Tibial nerve (tissue), 4 donors: ENCODE measurements around the gene LGALS1. TPM values are rescaled to one million over a fixed set of nuclear protein-coding genes. Genes with fewer than 3 reads are reported as not detected.

Experiments
- DNase-seq, 2 donors: peaks; one replicate each; pipeline ENCODE4 v3.0.0-alpha.2; 2019; ENCODE audit warnings: low spot score in 2 of 2
- H3K27ac ChIP-seq, 4 donors: fragments of 200-600 bp; sonication (generic) in 3 of 4; one replicate each; pipeline ENCODE4 v1.5.1; 2017 to 2019; ENCODE audit warnings: mild to moderate bottlenecking in 1 of 4
- H3K27me3 ChIP-seq, 2 donors: fragments of 200-600 bp; sonication (generic) in 1 of 2; one replicate each; pipeline versions ENCODE4 v1.5.1 to v1.6.0; 2017 to 2019
- H3K36me3 ChIP-seq, 3 donors: fragments of 200-600 bp; sonication (generic); one replicate each; pipeline ENCODE4 v1.5.1; 2018 to 2019
- H3K4me1 ChIP-seq, 4 donors: fragments of 200-600 bp; sonication (generic) in 3 of 4; one replicate each; pipeline ENCODE4 v1.5.1; 2017 to 2019
- H3K4me3 ChIP-seq, 4 donors: fragments of 200-600 bp; sonication (generic) in 3 of 4; one replicate each; pipeline ENCODE4 v1.5.1; 2017 to 2019; ENCODE audit warnings: mild to moderate bottlenecking in 1 of 4, moderate library complexity in 1 of 4
- H3K9me3 ChIP-seq, 4 donors: fragments of 200-600 bp; sonication (generic) in 3 of 4; one replicate each; pipeline ENCODE4 v1.5.1; 2017 to 2019
- CTCF ChIP-seq, 5 experiments: fragments of 200-600 bp in 3 of 5; fragments of 450-650 bp in 2 of 5; sonication (generic) in 3 of 5; IDR thresholded peaks; one replicate each; pipeline ENCODE4 v1.5.1; 2016 to 2019; ENCODE audit warnings: antibody characterized with exemption in 5 of 5, mild to moderate bottlenecking in 3 of 5, moderate library complexity in 2 of 5
- EP300 ChIP-seq, 2 donors: sonication (generic); formaldehyde crosslinking; IDR thresholded peaks; one replicate each; pipeline ENCODE4 v1.6.1; 2017; ENCODE audit warnings: antibody characterized with exemption in 2 of 2, mild to moderate bottlenecking in 1 of 2
- POLR2A ChIP-seq, 2 donors: fragments of 450-650 bp; IDR thresholded peaks; one replicate each; pipeline ENCODE4 v1.6.1; 2017; ENCODE audit warnings: antibody characterized with exemption in 2 of 2, mild to moderate bottlenecking in 2 of 2, moderate library complexity in 2 of 2
- WGBS, 2 donors: methylation state at CpG; one replicate each; pipeline ENCODE4 v1.1.5; 2018; 5-methylcytosine and 5-hydroxymethylcytosine counted together
- total RNA-seq, 4 donors: library from RNA; depleted of rRNA; stranded (reverse); fragments of >200 nt; gene quantifications; one replicate each; pipeline ENCODE4 v1.1.0, GENCODE V29; 2016

The LGALS1 gene
- total RNA-seq, 4 donors from 2014 or later, result 1,362 to 3,592 (median 2,463) TPM

DNA sequence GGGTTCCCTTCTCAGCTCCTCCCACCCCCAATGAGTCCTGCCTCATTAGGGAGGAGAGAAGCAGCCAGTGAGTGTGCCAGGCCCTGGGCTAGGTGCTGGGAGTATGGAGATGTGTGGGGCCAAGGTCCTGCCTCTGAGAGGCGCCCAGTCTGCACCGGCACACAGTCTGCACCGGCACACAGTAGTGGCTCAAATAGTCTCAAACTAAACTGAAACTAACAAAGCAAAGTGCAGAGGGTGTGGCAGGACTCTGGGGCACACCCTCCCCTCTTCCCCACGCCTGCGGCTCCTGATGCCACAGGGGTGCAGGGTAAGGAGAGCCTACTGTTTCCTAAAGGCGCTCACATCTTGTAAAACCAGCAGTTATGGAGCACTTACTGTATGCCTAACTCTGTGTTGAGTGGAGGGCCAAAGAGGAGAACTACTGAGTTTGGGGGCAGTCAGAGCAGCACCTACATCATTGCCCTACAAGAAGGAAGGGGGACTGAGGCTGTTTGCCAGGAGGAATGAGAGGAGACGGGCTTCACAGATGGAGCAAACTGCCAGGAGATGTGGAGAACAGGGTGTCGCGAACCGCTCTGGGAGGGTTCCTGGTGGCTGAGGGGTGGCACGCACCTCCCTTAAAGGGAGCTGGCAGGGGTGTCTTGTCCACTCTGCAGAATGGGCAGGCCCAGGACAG is 36.9 kb upstream of the LGALS1 start:
- DNase-seq, result no peak
- no peaks in the 10 kb centered on the region for H3K27me3 ChIP-seq
- peak overlapping the region in 3 of 4 donors; percentile 51 to 87 (median 74) for H3K27ac ChIP-seq
- 46 to 58% methylated on average over 11 of the region's 11 CpGs for WGBS, 2 donors
- H3K4me1 ChIP-seq, result peaks cover 0 to 75% (median 60%) of the 10 kb centered on the region in 4 donors
- no peaks in the 10 kb centered on the region for H3K36me3 ChIP-seq
- no peaks in the 10 kb centered on the region for H3K9me3 ChIP-seq
- TF ChIP-seq POLR2A (IDR thresholded peaks at IDR 0.05) (no peak), CTCF (IDR thresholded peaks at IDR 0.05) (no peak), EP300 (IDR thresholded peaks at IDR 0.05) (no peak)
- H3K4me3 ChIP-seq, result peak overlapping the region; percentile 33 to 71 (median 54)

DNA sequence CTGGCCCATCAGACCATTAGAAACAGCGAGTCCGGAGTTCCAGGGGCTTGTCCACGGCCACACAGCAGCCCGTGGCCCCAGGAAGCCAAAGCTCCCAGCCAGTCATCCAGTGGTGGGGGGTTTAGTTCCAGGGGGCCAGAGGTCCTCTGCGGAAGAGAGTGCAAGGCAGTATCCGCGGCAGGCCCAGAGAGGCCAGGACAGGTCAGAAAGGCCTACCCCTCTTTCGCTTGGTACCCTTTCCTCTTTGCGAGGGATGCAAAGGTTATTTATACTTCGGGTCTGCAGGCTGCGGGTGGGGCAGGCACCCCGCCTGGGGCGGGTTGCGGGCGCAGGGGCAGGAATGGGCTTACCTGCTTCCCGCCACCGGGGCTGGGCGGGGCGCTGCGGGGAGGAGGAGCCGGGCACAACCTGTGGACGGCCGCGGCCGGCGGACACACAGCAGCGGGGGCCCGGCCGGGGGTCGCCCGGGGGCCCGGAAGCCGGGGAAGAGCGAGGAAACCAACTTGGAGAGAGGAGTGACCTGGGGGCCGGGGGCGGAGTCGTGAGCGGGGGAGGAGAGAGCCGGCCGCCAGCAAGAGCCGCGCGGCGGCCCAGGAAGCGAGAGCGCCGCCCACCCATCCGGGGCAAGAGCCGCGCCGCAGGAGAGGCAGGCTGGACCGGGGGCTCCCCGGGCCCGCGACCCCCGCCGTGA is 36.2 kb upstream of the LGALS1 start, which contains the start of gene SH3BP1:
Gene SH3BP1, plus strand, starts transcription at position 600 of the 691 bp plus-strand sequence. CDS start 119 bp downstream, outside the sequence.
- Histone ChIP-seq H3K9me3 (no peaks in the 10 kb centered on the region), H3K4me1 (peaks cover 0 to 72% (median 54%) of the 10 kb centered on the region in 4 donors), H3K4me3 (peak within 1 kb of the TSS; percentile 33 to 71 (median 54)), H3K27me3 (no peaks in the 10 kb centered on the region), H3K36me3 (no peaks in the 10 kb centered on the region), H3K27ac (peak within 1 kb of the TSS in 3 of 4 donors; percentile 51 to 87 (median 74))
- no peak for DNase-seq
- WGBS, 2 donors, result 4 to 11% methylated on average over 19 to 32 of the region's 57 CpGs
- no peak for TF ChIP-seq EP300 (IDR thresholded peaks at IDR 0.05)
- no peak for TF ChIP-seq CTCF (IDR thresholded peaks at IDR 0.05)
- TF ChIP-seq POLR2A (IDR thresholded peaks at IDR 0.05), result no peak

DNA sequence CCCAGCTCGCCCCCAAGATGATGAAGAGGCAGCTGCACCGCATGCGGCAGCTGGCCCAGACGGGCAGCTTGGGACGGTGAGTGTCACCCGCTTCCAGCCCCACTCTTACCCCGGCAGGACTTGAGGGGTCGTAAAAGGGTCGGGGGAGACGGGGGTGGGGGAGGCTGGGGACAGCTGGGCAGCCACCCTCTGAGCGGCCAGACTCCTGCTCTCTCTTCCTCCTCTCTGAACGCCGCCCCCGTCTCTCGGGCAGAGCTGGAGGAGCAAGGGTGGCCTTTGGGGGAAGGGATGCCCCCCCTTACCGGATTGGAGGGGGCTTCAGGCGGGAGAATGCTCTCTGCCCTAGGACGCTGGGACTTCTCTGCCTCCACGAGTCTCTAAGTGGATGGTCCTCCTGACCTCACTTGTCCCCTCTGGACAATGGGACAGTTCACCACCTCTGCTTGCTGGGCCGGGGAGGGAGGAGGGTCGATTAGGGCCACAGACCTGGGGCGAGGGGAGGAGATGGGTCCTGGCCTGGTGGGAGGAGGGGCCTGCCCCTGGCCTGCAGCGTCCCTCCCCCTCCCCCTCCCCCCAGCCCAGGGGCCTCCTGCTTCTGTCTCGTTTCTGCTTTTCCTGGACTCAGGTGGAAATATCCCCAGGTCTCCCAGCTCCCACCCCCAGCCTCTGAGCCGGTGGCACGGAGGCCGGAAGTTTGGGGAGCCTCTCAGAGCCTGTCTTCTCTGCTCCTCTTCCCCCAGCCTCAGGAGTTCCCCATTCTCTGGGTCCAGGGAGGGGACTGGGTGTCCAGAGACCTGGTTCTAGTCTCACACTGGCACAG is 35.5 kb upstream of the LGALS1 start:
- WGBS, 2 donors, result 6 to 8% methylated on average over 20 to 22 of the region's 27 CpGs
- Histone ChIP-seq H3K27me3 (no peaks in the 10 kb centered on the region), H3K9me3 (no peaks in the 10 kb centered on the region), H3K4me1 (peaks cover 0 to 64% (median 46%) of the 10 kb centered on the region in 4 donors), H3K36me3 (peaks cover 0 to 1% (median 0%) of the 10 kb centered on the region in 3 donors), H3K27ac (peak overlapping the region in 3 of 4 donors; percentile 51 to 87 (median 74)), H3K4me3 (peak overlapping the region; percentile 33 to 71 (median 54))
- no peak for DNase-seq
- TF ChIP-seq CTCF (IDR thresholded peaks at IDR 0.05) (no peak), EP300 (IDR thresholded peaks at IDR 0.05) (no peak), POLR2A (IDR thresholded peaks at IDR 0.05) (no peak)

DNA sequence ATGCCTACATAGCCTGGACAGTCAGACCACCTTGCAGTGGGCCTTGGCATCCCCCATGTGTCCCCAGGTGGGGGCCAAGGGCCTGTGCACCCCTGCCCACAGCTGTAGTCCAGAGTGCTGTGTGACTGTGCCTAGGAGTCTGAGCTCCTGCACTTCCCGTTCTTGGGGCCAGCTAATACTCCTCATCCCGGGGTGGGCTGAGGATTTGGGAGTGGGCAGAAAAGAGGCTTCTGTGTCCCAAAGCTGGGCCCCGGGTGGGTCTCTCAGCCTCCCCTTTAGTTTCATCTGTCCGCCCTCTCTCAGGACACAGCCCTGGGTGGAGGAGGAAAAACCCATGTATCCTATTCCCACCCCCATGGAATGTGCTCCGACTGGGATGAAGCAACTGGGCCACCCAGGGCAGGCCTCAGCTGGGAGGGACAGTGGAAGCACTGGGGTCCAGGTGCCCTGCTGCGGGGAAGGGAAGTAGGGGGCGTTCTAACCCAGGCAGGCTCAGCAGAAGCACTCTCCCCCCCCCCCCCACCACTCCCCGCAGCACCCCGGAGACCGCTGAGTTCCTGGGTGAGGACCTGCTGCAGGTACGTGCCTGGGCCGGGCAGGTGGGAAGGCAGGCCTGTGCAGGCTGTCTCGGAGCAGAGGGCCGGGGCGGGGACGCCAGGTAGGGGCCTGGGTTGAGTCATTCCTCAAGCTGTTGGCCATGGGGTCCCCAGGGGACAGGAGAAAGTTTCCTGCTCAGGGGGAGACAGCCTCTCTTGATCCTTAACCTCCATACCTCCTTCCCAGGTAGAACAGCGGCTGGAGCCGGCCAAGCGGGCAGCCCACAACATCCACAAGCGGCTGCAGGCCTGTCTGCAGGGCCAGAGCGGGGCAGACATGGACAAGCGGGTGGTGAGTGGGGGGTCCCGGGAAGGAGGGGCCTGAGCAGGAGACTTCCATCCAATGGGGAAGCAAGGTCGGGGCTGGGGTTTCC is 34.6 kb upstream of the LGALS1 start:
- Histone ChIP-seq H3K27ac (peak overlapping the region in 2 of 4 donors; percentile 50 to 87), H3K4me3 (peak overlapping the region; percentile 33 to 71 (median 54)), H3K27me3 (no peaks in the 10 kb centered on the region), H3K36me3 (peaks cover 0 to 6% (median 0%) of the 10 kb centered on the region in 3 donors), H3K4me1 (peaks cover 0 to 60% (median 42%) of the 10 kb centered on the region in 4 donors), H3K9me3 (no peaks in the 10 kb centered on the region)
- 65 to 69% methylated on average over 13 to 19 of the region's 24 CpGs for WGBS, 2 donors
- DNase-seq, result no peak
- TF ChIP-seq EP300 (IDR thresholded peaks at IDR 0.05) (no peak), POLR2A (IDR thresholded peaks at IDR 0.05) (no peak), CTCF (IDR thresholded peaks at IDR 0.05) (no peak)
